ENCODE measurements around the gene KIR3DL1.
"Not testable (repeated sequence)": the region's sequence is repeated elsewhere in the genome, so short reads cannot be mapped to it uniquely, and the experiment has no call there.

KIR3DL1 gene

DNA sequence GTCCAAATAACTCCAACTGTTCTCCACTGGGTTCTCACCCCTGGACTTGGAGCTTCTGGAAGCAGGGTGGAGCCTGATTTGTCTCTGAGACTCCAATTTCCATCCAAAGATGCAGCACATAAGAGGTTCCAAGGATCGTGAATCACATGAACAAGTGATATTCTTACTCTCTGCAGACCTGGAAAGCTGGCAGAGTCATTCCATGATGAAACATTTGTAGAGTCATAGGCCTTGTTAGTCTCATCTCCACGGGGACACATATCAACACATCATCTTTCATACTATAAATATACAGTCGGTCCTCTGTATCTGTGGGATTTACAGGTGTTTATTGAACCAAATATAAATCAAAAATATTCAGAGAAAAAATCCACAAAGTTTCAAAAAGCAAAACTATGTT is 1.7 kb upstream of the KIR3DL1 start:
- DNase-seq (ENCODE audit: low read depth in 2 of 2) = not testable (repeated sequence)

DNA sequence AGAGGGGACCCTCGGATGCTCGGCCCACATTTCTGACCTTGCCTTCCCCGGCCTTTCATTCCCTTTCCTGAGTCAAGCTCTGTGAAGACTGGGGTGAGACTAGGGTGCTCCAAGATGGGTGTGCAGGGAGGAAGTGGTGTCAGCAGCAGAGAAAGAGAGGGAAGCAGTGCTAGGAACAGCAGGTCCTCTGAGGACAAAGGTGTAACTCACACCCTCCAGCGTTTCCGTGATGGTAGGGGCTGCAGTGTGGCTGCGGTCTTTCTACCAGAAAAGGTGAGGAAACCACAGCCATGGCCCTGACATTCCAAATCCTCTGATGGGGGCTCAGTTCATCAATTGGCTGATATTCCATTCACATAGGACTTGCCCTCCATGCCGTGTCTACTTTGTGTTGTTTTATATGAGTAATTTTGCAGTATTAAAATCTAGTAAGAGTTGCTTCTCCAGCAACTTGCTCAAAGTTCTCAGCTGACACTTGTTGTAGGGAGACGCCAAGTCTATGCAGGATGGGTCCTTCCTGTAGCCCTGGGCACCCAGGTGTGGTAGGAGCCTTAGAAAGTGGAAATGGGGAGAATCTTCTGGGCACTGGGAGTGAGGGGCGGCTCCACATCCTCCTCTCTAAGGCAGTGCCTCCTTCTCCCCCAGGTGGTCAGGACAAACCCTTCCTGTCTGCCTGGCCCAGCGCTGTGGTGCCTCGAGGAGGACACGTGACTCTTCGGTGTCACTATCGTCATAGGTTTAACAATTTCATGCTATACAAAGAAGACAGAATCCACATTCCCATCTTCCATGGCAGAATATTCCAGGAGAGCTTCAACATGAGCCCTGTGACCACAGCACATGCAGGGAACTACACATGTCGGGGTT is 1.6 kb downstream of the KIR3DL1 start:
- no peak for DNase-seq (ENCODE audit: low read depth in 2 of 2)

DNA sequence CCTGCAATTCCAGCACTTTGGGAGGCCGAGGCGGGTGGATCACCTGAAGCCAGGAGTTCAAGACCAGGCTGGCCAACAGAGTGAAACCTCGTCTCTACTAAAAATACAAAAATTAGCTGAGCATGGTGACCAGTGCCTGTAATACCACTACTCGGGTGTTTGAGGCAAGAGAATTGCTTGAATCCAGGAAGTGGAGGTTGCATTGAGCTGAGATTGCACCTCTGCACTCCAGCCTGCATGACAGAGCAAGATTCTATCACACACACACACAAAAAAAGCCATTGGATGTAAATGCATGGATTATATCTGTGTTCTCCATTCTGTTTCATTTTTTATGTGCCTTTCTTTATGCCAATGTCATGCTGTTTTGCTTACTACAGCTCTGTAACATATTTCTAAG is 8.1 kb downstream of the KIR3DL1 start:
- not testable (repeated sequence) for DNase-seq (ENCODE audit: low read depth in 2 of 2)

DNA sequence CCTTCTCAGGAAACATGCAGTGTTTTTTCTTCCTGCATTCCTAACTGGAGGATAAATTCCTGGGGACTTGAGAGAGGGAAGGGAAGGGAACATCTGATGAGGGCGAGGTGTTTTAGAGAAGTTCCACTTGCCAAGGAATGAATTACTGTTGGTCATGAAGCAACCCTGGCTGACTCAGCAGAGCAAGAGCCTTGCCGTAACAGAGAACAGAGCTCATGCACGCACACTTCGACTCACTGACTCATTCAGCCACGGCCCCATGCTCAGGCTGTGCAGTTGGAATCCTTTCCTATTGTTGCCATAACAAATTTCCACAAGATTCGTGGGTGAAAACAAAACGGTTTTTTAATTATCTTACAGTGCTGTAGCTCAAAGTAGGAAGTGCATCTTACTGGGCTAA is 9.1 kb downstream of the KIR3DL1 start:
- not testable (repeated sequence) for DNase-seq (ENCODE audit: low read depth in 2 of 2)

DNA sequence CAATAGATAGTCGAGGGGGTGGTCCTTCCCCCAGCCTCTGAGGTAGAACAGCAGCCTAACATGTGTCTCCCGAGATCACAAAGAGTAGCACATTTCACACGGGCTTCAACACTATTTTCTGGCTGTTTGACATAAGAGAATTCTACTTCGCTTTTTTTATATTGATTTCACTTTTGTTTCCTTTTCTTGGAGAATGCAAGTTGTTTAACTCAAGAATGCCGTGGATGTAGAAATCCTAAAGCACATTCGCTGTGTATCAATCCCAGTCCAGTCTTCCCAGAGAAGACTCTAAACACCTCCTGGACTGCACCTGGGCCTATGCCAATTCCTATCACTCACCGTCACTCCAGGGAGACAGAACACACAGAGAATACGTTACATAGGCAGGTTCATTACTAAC is 11.8 kb downstream of the KIR3DL1 start:
- not testable (repeated sequence) for DNase-seq (ENCODE audit: low read depth in 2 of 2)

- not testable (repeated sequence) for DNase-seq (ENCODE audit: low read depth in 2 of 2)
Observed at GRCh38 chr19:54832496-54832895, 16.2 kb downstream of the KIR3DL1 start, which contains the start of gene KIR2DS4. Gene KIR2DS4 (plus strand): TSS chr19:54832676.

DNA sequence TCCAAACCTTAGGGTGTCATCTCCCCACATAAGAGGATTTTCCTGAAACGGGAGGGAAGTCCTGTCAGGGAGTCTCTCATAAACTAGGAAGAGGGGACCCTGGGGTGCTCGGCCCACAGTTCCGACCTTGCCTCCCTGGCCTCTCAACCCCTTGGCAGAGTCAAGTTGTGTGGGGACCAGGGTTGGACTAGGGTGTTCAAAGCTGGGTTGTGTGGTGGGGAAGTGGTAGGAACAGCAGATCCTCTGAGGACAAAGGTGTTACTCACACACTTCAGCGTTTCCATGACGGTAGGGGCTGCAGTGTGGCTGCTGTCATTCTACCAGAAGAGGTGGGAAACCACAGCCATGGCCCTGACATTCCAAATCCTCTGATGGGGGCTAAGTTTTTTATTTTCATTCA is 18.9 kb downstream of the KIR3DL1 start:
- DNase-seq (ENCODE audit: low read depth in 2 of 2) = not testable (repeated sequence)

- not testable (repeated sequence) for DNase-seq (ENCODE audit: low read depth in 2 of 2)
Observed at GRCh38 chr19:54837522-54837921, 21.3 kb downstream of the KIR3DL1 start.

GRCh38 chr19:54843171-54843570 is 26.9 kb downstream of the KIR3DL1 start:
- DNase-seq (ENCODE audit: low read depth in 2 of 2) = not testable (repeated sequence)

DNA sequence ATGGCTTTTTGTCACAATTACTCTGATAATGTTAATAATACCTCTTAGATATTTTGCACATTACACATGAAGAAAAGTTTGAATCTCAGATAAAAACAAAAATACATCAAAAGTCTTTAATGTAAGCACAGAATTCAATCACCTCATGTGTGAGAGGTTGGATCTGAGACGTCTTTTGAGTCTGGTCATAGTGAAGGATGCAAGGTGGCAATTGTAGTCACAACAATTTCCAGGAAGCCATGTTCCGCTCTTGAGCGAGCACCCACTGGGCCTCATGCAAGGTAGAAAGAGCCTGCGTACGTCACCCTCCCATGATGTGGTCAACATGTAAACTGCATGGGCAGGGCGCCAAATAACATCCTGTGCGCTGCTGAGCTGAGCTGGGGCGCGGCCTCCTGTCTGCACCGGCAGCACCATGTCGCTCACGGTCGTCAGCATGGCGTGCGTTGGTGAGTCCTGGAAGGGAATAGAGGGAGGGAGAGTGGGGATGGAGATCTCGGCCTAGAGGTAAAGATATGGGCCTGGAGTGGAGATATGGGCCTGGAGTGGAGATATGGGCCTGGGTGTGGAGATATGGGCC is 33.9 kb downstream of the KIR3DL1 start, which contains the start of gene KIR3DL2:
TSS of gene KIR3DL2 (plus strand) at position 383 of the 580 bp plus-strand sequence. CDS start at position 416, 33 bp downstream.
- DNase-seq (ENCODE audit: low read depth in 2 of 2) = not testable (repeated sequence)

DNA sequence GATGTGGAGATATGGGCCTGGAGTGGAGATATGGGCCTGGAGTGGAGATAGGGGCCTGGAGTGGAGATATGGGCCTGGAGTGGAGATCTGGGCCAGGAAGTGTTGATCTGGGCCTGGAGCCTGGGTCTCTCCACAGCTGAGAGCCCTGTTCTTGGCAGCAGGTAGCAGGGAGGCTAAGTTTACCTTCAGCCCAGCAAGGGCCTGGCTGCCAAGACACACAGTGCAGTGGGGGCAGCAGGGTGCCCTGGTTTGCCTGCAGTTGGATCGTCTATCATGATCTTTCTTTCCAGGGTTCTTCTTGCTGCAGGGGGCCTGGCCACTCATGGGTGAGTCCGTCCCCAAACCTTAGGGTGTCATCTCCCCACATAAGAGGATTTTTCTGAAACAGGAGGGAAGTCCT is 34.7 kb downstream of the KIR3DL1 start:
- DNase-seq (ENCODE audit: low read depth in 2 of 2) = no peak

GRCh38 chr19:54851353-54851752 is 35.1 kb downstream of the KIR3DL1 start:
- no peak for DNase-seq (ENCODE audit: low read depth in 2 of 2)

- not testable (repeated sequence) for DNase-seq (ENCODE audit: low read depth in 2 of 2)
Observed at GRCh38 chr19:54855241-54855640, 39.0 kb downstream of the KIR3DL1 start.

DNA sequence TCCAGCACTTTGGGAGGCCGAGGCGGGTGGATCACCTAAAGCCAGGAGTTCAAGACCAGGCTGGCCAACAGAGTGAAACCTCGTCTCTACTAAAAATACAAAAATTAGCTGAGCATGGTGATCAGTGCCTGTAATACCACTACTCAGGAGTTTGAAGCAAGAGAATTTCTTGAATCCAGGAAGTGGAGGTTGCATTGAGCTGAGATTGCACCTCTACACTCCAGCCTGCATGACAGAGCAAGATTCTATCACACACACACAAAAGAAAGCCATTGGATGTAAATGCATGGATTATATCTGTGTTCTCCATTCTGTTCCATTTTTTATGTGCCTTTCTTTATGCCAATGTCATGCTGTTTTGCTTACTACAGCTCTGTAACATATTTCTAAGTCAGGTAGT is 42.2 kb downstream of the KIR3DL1 start:
- DNase-seq (ENCODE audit: low read depth in 2 of 2) = not testable (repeated sequence)

DNA sequence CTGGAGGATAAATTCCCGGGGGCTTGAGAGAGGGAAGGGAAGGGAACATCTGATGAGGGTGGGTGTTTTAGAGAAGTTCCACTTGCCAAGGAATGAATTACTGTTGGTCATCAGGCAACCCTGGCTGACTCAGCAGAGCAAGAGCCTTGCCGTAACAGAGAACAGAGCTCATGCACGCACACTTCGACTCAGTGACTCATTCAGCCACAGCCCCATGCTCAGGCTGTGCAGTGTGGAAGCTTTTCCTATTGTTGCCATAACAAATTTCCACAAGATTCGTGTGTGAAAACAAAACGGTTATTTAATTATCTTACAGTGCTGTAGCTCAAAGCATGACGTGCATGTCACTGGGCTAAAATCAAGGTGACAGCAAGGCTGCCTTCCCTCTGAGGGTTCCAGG is 43.2 kb downstream of the KIR3DL1 start:
- not testable (repeated sequence) for DNase-seq (ENCODE audit: low read depth in 2 of 2)

DNA sequence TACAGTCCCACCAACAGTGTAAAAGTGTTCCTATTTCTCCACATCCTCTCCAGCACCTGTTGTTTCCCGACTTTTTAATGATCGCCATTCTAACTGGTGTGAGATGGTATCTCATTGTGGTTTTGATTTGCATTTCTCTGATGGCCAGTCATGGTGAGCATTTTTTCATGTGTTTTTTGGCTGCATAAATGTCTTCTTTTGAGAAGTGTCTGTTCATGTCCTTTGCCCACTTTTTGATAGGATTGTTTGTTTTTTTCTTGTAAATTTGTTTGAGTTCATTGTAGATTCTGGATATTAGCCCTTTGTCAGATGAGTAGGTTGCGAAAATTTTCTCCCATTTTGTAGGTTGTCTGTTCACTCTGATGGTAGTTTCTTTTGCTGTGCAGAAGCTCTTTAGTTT is 47.2 kb downstream of the KIR3DL1 start:
- not testable (repeated sequence) for DNase-seq (ENCODE audit: low read depth in 2 of 2)

DNA sequence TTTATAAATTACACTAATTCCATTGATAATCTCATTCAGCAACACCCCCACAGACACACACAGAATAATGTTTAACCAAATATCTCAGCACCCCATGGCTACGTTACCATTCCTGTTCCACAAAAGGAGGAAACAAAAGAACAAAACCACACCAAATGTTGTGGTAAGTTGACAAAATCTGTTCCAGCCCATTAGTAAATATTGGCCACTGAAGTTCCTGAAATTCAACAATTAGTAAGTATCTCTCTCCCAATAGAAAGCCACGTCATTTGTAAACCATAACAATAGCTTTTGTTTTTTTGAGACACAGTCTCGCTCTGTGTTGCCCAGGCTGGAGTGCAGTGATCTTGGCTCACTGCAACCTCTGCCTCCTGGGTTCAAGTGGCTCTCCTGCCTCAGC is 55.4 kb downstream of the KIR3DL1 start:
- DNase-seq (ENCODE audit: low read depth in 2 of 2) = no peak

DNA sequence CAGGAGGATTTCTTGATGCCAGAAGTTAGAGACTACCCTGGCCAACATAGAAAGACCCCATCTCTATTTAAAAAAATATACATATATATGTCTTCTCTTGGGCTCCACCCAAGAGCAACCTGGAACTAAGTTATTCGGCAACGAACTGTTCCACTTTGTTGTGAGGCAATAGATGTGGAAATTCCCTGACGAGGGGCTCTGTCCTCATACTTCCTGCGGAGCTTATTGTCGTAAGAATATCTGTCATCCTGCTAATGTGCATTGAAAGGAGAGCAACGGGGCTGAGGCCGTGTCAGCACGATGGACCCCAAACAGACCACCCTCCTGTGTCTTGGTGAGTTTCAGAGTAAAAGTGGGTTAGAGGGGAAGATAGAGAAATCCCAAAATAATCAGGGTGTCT is 57.7 kb downstream of the KIR3DL1 start, which contains the start of gene FCAR:
TSS of gene FCAR (plus strand) at position 246 of the 400 bp plus-strand sequence. CDS start at position 301, 55 bp downstream.
- no peak for DNase-seq (ENCODE audit: low read depth in 2 of 2)

- no peak for DNase-seq (ENCODE audit: low read depth in 2 of 2)
Observed at GRCh38 chr19:54875506-54875905, 59.2 kb downstream of the KIR3DL1 start.

GRCh38 chr19:54877471-54877870 is 61.2 kb downstream of the KIR3DL1 start:
- DNase-seq (ENCODE audit: low read depth in 2 of 2) = no peak

Data from stimulated activated CD8-positive, alpha-beta memory T cell treated with anti-CD3 and anti-CD28 coated beads, Interleukin-2, amount 100 ng/mL, for 1 hour (primary cell).